PFSK-1 (cell line): ENCODE measurements around the gene NLRC3.

ENCODE experiments used
- FOXP2 ChIP-seq: optimal IDR thresholded peaks from 2 replicates; pipeline ENCODE3; 2011; ENCODE audit warnings: borderline replicate concordance, control low read depth, inconsistent platforms; ENCODE audit not compliant: insufficient read depth; ENCODE audit errors: extremely low read length, extremely low read depth
- POLR2AphosphoS5 ChIP-seq: IDR thresholded peaks from 2 replicates; pipeline ENCODE4 v1.6.1; 2012; ENCODE audit warnings: low read depth, mild to moderate bottlenecking, control low read depth, low read length, moderate library complexity
- SIN3A ChIP-seq: IDR thresholded peaks from 2 replicates; pipeline ENCODE4 v1.6.1; 2012; ENCODE audit warnings: mild to moderate bottlenecking, low read length, moderate library complexity, borderline replicate concordance; ENCODE audit not compliant: insufficient read depth
- TAF1 ChIP-seq: IDR thresholded peaks from 2 replicates; pipeline ENCODE4 v1.6.1; 2012; ENCODE audit warnings: low read length, control low read depth, borderline replicate concordance; ENCODE audit not compliant: insufficient read depth
- TF ChIP-seq, protein P1 (sequence below), 2 experiments: IDR thresholded peaks; 2 replicates each; pipeline versions ENCODE4 v1.6.1 to v1.8.0; 2011 to 2012; ENCODE audit warnings: low read depth in 2 of 2, low read length in 2 of 2, control low read depth in 1 of 2, inconsistent platforms in 1 of 2, mild to moderate bottlenecking in 1 of 2, moderate library complexity in 1 of 2; ENCODE audit not compliant: insufficient read depth in 1 of 2

The NLRC3 gene

GRCh38 chr16:3594316-3595109 is 17.3 kb upstream of the NLRC3 start:
- TF ChIP-seq POLR2AphosphoS5, result no peak

GRCh38 chr16:3592559-3592958 is 15.4 kb upstream of the NLRC3 start:
- TF ChIP-seq FOXP2 (no peak), POLR2AphosphoS5 (no peak), TAF1 (no peak), SIN3A (no peak)
- TF ChIP-seq, protein P1, sequence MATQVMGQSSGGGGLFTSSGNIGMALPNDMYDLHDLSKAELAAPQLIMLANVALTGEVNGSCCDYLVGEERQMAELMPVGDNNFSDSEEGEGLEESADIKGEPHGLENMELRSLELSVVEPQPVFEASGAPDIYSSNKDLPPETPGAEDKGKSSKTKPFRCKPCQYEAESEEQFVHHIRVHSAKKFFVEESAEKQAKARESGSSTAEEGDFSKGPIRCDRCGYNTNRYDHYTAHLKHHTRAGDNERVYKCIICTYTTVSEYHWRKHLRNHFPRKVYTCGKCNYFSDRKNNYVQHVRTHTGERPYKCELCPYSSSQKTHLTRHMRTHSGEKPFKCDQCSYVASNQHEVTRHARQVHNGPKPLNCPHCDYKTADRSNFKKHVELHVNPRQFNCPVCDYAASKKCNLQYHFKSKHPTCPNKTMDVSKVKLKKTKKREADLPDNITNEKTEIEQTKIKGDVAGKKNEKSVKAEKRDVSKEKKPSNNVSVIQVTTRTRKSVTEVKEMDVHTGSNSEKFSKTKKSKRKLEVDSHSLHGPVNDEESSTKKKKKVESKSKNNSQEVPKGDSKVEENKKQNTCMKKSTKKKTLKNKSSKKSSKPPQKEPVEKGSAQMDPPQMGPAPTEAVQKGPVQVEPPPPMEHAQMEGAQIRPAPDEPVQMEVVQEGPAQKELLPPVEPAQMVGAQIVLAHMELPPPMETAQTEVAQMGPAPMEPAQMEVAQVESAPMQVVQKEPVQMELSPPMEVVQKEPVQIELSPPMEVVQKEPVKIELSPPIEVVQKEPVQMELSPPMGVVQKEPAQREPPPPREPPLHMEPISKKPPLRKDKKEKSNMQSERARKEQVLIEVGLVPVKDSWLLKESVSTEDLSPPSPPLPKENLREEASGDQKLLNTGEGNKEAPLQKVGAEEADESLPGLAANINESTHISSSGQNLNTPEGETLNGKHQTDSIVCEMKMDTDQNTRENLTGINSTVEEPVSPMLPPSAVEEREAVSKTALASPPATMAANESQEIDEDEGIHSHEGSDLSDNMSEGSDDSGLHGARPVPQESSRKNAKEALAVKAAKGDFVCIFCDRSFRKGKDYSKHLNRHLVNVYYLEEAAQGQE (IDR thresholded peaks at IDR 0.05; ENCODE audit: insufficient read depth in 1 of 2, low read depth in 2 of 2, low read length in 2 of 2), result no peak

- TF ChIP-seq TAF1 (no peak), FOXP2 (no peak), SIN3A (no peak), POLR2AphosphoS5 (no peak)
- TF ChIP-seq, protein P1 (IDR thresholded peaks at IDR 0.05; ENCODE audit: insufficient read depth in 1 of 2, low read depth in 2 of 2, low read length in 2 of 2), result no peak
Observed at GRCh38 chr16:3591991-3592390, 14.8 kb upstream of the NLRC3 start.

- TF ChIP-seq TAF1, result no peak
Observed at GRCh38 chr16:3591436-3591803, 14.2 kb upstream of the NLRC3 start.

- no peak for TF ChIP-seq POLR2AphosphoS5
- TF ChIP-seq SIN3A, result no peak
- TF ChIP-seq TAF1, result no peak
- TF ChIP-seq, protein P1 (IDR thresholded peaks at IDR 0.05; ENCODE audit: insufficient read depth in 1 of 2, low read depth in 2 of 2, low read length in 2 of 2), result no peak
- TF ChIP-seq FOXP2, result no peak
Observed at GRCh38 chr16:3590736-3591435, 13.7 kb upstream of the NLRC3 start.

DNA sequence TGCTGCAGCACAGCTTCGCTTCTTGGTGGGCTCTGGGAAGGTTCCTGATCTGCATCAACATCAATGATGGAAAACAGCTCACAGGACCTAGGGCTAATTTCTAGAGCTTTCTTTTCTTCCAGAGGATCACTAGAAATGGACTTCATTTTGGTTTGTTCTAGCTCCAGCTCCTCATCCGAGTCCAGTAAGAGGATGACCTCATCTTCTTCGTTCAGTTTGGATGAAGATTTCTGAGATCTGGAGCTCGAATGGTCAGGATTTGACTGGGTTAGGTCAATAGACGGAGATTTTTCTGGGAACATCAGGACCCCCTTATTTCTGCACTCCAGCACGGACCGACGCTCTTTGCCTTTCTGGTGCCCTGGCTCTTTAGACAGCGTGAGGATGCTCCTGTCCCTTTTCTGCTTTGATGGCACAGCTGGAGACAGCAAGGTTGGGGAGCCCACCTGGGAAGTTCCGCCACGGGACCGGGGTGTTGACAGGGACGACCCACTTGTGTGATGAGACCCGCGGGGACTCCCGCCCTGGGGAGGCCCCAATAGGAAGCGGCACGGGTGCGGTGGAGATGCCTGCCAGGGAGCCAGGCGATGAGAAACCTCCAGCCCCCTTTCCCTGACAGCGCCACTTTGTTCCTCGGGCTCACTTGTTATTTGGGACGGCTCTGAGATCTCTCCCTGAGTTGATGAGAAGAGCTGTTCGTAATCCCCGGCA is 12.9 kb upstream of the NLRC3 start:
- TF ChIP-seq POLR2AphosphoS5 (no peak), TAF1 (no peak), SIN3A (no peak), FOXP2 (no peak)
- TF ChIP-seq, protein P1 (IDR thresholded peaks at IDR 0.05; ENCODE audit: insufficient read depth in 1 of 2, low read depth in 2 of 2, low read length in 2 of 2), result no peak
